IPS-NIHi11 (cell line): Measurements from ENCODE around the gene SIDT1.

Experiments
- DNase-seq: peaks from one replicate; pipeline ENCODE4 v3.0.0; 2012; ENCODE audit warnings: mixed read lengths, low spot score

SIDT1 gene

DNA sequence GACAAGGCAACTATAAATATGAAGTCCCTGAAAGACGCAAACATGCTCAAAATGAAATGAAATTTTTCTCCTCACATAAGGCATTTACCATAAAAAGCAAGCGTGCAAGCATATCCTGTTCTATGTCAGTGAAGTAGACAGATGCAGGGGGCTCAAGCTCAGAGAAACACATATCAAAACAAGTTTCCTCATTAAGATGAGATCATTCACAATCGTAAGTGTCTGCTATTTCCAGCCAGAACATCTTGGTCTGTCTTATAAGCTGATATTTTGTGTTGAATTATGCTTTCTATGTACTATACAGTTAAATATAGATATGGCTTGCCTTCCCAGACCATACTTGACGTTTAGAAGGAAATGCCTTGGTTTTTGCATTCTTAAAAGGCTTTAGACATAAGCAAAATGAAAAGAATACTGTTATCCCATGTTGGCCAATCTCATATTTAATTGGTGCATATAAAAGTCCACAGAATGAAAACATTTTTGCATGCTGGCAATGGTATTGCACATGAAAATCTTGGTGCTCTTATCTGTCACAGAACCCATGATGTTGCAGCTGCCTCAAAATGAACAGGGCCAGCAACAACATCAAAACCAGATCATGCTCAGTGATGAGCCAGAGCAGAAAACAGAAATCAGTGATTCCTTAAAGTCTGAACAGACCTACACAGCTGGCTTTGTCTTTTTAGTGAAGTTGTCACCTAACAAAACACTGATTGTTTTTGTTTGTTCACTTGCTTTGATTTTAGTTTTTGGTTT, 65.4 kb downstream of the SIDT1 start:
- no peak for DNase-seq

GRCh38 chr3:113600418-113601182, 68.2 kb downstream of the SIDT1 start:
- no peak for DNase-seq

- no peak for DNase-seq
Observed at GRCh38 chr3:113601240-113601639, 68.9 kb downstream of the SIDT1 start.

DNA sequence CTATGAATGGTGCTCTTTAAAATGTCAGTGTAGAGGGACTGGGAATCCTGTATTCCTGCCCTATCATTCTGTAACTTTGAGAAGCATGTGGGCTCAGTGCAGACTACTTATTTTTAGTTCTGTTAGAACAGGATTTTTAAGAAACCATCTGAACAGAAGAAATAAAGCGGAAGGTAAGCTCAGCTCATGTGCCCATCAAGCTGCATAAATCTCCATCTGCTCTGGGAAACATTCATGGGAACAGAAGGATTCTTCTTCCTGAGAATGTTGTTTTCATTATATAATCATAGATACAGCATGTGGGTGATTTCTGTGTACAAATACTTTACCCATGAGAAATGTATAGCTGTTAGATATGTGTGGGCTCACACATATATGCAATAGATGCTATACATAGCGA, 69.9 kb downstream of the SIDT1 start:
- DNase-seq = no peak

GRCh38 chr3:113602836-113603235, 70.5 kb downstream of the SIDT1 start:
- DNase-seq = no peak

GRCh38 chr3:113606539-113607218, 74.3 kb downstream of the SIDT1 start:
- DNase-seq = no peak

GRCh38 chr3:113607219-113607596, 74.9 kb downstream of the SIDT1 start:
- DNase-seq = no peak

GRCh38 chr3:113614402-113614801, 82.0 kb downstream of the SIDT1 start:
- no peak for DNase-seq

DNA sequence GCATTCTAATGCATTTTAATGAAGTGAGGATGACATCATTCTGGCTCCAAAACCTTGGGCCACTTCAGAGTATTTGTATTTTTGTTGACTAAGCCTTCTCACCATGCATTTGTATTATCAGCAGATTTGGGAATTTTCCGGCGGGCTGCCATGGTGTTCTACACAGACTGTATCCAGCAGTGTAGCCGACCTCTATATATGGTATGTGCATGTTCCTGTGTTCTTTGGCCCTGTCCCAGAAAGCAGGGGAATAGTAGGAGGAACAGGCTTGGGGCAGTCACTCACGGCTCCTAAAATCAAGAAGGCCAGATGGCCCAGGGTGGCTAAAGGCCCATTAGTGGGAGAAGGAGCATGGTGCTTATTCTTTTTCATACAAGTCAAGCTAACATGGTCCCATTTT, 83.6 kb downstream of the SIDT1 start:
- no peak for DNase-seq

DNA sequence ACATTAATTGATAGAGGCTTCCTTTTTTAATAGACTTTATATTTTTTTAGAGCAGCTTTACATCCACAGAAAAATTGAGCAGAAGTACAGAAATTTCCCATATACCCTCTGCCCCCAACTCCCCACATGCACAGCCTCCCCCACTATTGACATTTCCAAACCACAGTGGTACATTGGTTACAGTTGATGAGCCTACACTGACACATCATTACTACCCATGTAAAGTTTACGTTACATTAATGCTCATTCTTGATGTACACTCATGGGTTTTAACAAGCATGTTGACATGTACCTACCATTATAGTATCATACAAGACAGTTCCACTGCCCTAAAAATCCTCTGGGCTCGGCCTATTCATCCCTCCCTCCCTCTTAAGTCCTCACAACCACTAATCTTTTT, 85.4 kb downstream of the SIDT1 start:
- no peak for DNase-seq

DNA sequence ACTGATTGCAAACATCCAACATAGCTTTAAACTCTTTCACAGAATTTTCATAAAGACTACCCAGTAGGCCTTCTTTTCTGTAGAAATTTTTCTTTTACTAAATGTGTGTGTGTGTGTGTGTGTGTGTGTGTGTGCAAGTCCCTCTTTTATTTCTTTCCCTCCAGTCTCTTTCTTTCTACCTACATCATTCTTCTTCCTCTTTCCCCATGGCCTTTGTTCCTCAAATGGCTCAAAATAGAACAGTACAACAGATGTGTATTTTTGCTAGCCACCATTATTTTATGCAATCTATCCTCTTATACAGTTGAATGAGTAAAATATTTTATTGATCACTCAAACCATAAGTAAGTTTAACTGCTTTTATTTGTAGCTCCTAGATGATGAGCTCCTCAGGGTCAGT, 87.7 kb downstream of the SIDT1 start:
- no peak for DNase-seq

DNA sequence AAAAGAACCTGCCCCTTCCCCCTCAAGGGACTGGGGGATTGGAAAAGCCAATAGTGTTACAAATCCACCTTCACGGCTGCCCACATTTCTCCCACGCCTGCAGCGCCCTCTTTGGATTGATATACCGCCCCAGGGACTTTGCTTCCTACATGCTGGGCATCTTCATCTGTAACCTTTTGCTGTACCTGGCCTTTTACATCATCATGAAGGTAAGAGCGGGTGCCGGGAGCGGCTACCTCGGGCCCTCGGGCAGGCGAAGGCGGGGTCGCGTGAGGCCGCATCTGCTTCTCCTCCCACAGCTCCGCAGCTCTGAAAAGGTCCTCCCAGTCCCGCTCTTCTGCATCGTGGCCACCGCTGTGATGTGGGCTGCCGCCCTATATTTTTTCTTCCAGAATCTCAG, 91.0 kb downstream of the SIDT1 start:
- peak; percentile 65 for DNase-seq

DNA sequence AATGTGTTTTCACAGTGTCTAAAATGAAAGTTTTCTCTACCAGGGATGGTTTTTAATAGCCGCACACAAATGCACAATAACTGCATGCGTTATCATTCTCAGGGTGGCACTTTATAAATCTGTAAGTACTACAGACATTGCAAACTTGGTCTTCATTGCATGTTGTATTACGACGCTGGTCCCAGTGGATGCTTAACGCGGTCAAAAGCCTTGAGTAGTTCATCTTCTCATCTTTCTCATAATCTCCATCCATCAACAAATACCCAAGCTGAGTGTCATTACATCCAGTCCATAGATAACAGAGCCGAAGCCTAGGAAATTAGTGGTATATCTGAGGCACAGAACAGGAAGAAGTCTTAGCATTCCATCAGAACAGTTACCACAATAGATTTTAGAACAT, 91.5 kb downstream of the SIDT1 start:
- no peak for DNase-seq

DNA sequence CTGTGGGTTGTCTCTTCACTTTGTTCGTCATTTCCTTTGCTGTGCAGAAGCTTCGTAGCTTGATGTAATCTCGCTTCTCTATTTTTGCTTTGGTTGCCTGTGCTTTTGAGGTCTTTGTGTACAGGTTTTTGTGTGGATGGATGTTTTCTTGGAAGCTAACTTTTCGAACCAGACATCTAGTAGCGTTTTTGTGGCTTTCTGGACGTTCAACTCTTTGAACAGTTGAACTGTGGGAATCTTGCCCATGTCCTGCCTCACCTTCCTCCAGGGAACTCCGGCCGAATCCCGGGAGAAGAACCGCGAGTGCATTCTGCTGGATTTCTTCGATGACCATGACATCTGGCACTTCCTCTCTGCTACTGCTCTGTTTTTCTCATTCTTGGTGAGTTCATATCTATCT, 93.5 kb downstream of the SIDT1 start:
- DNase-seq = no peak

DNA sequence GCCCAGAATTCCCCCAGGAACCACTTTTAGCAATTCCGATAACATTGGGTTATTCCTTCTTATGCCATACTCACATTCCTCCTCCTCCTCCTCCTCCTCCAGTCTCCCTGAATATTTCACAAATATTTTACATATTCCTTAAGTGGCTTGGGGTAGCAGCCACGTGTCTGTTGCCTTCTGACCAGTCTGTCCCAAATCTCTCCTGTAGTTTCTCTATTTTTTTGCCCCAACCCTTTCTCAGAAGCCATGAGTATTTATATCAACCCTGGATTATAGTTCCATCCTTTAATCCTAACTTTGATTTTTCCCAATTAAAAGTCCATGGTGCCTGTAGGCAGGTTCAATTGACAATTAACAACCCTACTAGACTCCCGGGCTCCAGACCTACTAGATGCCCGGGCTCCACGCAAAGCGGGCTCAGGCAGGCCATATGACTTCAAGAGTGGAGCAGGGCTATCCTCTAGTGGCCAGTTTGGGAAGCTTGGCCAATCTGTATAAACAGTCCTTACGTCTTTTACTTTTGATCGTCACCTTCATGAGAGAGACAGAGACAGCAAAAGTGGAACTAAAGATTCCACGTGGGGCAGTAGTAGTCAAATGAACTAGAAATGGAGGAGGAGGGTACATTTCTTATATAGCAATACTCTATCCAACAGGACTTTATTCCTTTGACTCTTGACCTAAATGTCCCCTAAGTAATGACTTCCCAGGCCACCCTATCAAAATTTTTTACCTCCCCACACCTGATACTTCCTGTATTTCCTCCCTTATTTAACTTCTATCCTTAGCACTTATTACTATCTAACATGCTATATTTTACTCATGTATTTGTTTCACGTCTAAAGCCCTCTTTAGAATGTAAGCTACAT, 94.4 kb downstream of the SIDT1 start:
- peak; percentile 81 for DNase-seq

DNA sequence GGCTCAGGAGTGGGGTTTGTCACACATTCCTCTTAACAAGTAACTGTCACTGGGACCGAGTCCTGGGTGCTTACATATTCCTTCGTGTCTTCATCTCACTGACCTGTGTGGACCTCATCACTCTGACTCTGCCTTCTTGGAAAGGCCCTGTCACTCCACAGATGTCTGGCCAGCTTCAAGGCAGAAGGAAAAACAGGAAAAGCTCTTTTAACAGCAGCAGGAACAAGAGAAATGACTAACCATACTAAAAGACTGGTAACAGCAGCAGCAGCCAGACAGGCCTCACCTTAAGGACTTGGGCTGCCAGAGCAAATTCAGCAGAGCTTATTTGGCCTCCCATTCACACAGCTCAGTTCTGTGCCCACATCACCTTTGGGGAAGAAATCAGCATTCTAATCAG, 96.0 kb downstream of the SIDT1 start:
- DNase-seq = no peak

GRCh38 chr3:113628788-113629187, 96.4 kb downstream of the SIDT1 start:
- DNase-seq = no peak

DNA sequence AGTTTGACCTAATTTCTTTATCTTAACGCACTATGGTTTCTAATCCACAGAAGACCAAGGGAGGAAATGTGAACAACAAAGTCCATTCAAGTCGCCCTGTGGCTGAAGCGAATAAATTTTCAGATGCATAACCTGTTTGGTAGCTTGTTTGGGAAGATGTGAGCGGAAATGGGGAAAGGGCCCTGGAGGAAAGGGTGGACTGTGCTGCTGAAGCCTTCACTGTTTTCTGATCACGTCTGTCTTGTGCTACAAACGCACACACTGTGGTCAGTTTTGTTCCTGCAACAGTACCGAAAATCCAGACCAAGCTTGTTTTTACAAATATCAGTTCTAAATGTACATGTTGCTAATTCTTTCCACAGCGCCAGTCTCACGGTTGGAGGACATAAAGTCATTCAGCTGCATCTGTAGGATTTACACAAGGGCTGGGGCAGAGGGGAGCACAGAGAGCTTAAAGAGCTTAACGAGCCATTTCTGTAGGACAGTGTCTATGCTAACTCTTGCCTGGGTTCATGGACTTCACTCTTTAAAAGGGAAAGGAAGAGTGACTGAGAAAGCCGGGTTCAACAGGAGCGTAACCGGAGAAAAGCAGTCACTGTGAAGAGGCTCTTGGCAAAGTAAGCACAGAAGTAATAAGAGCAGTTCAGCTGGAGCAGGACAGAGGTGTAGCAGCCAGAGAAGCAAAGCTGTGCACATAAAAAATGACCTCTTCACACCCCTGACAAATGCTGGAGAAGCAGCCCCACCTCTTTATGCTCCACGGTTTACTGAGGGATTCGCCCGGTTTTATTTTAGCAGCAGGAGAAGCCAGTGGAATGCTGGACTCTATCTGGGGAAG, 97.4 kb downstream of the SIDT1 start:
- DNase-seq = no peak

DNA sequence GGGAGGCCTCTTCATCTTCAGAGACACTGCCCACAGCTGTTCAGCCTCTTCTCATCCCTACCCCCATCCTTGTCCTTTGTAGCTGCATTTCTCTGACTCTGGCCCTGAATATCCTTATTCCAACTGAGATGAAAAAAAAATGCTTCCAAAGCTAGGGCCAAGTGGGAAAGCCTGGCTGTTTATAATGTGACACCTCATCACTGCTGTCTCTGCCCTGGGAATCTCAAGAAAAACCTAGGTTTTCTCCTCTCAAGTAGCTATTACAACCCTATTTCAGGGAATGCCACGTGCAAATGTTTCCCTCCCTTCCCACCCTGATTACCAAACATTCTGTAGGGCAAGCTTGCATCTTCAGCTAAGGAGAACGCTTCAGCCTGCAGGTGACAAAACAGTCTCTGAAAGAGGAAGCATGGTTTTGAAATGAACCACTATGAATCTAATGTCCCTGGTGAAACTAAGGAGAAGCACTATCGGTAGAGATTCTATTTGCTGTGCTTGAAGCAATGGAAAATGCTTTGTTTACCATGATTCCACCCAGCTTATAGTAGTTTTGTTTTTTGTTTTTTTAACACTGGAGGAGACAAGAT, 98.7 kb downstream of the SIDT1 start:
- no peak for DNase-seq

- no peak for DNase-seq
Observed at GRCh38 chr3:113631573-113631972, 99.2 kb downstream of the SIDT1 start.
